Measurements from ENCODE around the gene DONSON.

DONSON gene

DNA sequence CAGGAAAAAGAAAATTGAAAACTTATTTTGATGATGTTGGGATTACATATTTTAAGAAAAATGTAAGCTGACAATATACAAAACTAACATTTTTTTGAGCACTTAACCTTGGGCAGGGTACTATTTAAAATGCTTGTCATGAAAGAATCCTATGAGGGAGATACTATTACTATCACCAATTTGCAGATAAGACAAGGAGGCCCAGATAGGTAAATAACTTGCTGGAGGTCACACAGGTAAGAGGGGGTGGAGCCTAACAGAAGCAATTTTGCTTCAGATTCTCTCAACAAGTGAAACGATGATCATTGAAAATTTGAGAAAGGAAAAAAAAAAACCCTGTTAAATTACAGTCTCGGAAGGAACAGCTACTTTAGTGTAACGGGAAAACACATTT, 47.8 kb downstream of the DONSON start:
- DNase-seq, result no peak

DNA sequence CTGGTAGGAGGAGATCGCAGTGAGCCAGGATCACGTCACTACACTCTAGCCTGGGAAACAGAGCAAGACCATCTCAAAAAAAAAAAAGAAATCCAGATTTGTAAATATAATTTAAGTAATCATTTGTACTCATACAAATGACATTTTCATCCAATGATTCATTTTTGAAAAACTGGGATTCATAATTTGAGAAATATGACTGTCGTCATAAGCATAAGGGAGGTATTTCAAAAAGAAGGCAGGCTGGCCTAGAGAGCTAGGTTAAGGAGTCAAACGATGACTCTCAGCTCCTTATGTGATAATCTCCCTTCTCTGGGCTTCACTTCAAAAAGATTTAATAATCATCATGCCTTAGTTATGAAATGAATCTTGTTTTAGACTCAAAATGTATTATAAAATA, 48.9 kb downstream of the DONSON start:
- DNase-seq, result no peak

DNA sequence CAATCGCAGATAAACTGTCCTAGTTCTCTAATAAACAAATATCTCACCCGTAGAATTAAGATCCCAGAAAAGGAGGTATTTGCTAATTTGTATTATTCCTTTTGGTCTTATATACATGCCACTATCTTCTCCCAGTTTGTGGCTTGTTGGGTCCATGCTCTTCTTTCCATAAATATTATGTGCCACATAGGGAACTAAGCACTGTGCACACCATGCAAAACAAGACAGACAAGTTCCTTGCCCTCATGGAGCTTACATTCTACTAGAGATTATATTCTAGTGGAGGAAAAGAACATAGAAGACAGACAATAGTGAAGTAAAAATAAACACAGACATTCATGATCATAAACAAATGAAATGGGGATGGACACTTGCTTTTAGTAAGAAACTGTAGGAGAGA, 51.3 kb downstream of the DONSON start:
- no peak for DNase-seq

- DNase-seq, result no peak
These were observed 57.5 kb downstream of the DONSON start for GRCh38 chr21:33531007-33531406.
